Measurements from ENCODE around the gene C9orf43. TPM values are rescaled to one million over a fixed set of nuclear protein-coding genes. Genes with fewer than 3 reads are reported as not detected.
A peak's percentile ranks its signal among the peaks of the same experiment; 100 is the strongest.

The C9orf43 gene
- total and polyA plus RNA-seq, 9 of the 15 experiments (the other 6 are each of a cell fraction or from before 2014, with no cell fraction given), result 0.21 to 0.58 (median 0.33) TPM

DNA sequence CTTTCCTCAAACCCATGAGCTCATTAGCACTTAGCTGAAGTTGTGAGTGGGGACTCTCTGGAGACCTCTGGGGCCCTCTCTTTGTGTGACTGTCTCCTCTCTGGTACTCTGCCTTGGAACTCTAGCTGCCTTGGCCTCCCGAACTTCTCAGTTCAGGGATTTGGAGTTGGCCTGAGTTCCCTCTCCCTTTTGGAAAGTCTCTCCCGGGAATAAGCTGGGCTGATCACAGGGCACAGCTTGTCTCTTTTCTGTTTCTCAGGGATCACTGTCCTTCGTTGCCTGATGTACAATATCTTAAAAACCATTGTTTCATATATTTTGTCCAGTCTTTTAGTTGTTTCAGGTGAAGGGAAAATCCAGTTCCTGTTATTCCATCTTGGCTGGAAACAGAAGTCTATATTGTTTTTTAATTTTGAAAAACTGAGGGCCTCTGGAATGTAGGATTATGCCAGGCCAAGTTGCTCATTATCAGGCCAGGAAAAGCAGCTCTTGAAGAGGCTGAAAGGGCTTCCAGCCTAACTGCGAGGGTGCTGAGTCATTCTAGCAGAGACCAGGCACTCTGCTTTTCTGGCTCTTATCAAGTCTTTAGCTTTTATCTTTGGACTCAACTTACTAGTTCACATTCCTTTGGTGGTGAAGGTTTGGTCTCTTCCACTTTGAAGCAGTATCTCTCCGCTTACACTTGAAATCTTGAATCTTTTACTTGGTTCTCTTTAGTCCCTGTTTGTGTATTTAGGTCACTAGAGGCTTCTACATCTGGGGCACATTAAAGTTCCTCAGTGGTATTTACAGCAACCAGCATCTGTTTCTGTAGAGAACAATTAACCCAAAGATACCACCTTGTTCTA, 44.6 kb downstream of the C9orf43 start (continued):
- TF ChIP-seq NONO (IDR thresholded peaks at IDR 0.05; ENCODE audit: low read depth in 2 of 2, low read length in 1 of 2), result no peak
- TF ChIP-seq ZNF239 (CRISPR knock-in tag; IDR thresholded peaks at IDR 0.05), result no peak
- TF ChIP-seq, protein P1, sequence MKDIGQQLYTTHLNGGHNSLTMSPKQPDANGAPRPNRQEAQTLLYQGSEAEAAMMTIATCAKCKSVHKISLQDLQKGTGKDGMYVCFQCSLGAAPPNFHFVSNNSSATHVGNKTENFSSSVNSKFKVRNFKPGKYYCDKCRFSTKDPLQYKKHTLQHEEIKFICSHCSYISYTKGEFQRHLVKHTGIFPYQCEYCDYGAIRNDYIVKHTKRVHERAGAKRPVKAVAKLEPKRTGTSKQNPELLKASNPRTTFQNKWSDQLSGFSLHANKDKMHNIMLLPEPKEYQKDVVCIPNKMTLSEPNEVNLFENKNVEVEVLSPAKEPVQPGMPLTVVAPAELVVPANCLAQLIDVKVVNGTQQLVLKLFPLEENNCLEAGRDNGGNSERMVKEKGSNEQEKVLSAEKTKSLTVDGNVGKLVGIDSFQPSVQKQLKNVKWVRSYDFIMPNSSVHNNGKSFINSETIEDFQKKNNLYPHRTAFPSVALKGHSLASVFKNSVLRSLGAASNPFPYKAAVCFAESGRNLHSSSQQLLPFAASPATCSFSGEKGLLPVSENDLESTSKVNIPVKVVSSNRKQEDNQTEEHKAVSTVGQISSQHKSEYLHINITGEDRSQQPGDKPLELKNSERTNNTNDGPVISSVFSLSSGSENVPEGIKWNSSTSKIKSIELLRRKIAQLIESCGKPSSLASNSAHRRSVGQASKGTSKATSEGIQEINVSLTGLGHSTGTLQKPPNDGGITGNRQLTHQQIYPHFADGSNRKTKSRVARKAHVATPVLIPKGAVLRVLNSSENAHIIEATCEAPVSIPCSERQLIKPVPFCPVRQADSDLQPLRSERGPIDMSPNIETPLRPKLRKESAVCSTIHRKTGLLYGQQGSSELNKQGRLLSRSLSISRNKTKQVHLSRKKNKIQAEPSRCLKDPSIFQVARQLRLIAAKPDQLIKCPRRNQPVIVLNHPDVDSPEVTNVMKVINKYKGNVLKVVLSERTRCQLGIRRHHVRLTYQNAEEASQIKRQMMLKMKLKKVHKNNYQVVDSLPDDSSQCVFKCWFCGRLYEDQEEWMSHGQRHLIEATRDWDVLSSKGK (CRISPR knock-in tag; IDR thresholded peaks at IDR 0.05), result no peak
- TF ChIP-seq TCF7L2 (IDR thresholded peaks at IDR 0.05; ENCODE audit: low read depth, low read length), result 0 out of 2 replicates have a peak, but pooled peaks have one; percentile 27
- peak in 1 of 2 experiments; percentile 91; a peak in 2 of 4 replicates for TF ChIP-seq TEAD1 (CRISPR knock-in tag; IDR thresholded peaks at IDR 0.05)
- TF ChIP-seq, protein P2, sequence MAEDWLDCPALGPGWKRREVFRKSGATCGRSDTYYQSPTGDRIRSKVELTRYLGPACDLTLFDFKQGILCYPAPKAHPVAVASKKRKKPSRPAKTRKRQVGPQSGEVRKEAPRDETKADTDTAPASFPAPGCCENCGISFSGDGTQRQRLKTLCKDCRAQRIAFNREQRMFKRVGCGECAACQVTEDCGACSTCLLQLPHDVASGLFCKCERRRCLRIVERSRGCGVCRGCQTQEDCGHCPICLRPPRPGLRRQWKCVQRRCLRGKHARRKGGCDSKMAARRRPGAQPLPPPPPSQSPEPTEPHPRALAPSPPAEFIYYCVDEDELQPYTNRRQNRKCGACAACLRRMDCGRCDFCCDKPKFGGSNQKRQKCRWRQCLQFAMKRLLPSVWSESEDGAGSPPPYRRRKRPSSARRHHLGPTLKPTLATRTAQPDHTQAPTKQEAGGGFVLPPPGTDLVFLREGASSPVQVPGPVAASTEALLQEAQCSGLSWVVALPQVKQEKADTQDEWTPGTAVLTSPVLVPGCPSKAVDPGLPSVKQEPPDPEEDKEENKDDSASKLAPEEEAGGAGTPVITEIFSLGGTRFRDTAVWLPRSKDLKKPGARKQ (CRISPR knock-in tag; IDR thresholded peaks at IDR 0.05), result no peak
- TF ChIP-seq HDAC2 (IDR thresholded peaks at IDR 0.05), result peak; percentile 57; the same call in 1 of the 2 replicates
- no peak for TF ChIP-seq MTF1 (CRISPR knock-in tag; IDR thresholded peaks at IDR 0.05; ENCODE audit: borderline replicate concordance)
- TF ChIP-seq ZNF584 (CRISPR knock-in tag; IDR thresholded peaks at IDR 0.05; ENCODE audit: low read depth), result no peak
- TF ChIP-seq POU5F1 (IDR thresholded peaks at IDR 0.05; ENCODE audit: borderline replicate concordance, low read depth, low read length, partially characterized antibody), result no peak
- no peak for TF ChIP-seq JUNB (CRISPR knock-in tag; conservative IDR thresholded peaks at IDR 0.05)
- TF ChIP-seq KLF10 (CRISPR knock-in tag; IDR thresholded peaks at IDR 0.05), result no peak
- TF ChIP-seq SMARCA4 (IDR thresholded peaks at IDR 0.05), result peak; percentile 96
- TF ChIP-seq, protein P3, sequence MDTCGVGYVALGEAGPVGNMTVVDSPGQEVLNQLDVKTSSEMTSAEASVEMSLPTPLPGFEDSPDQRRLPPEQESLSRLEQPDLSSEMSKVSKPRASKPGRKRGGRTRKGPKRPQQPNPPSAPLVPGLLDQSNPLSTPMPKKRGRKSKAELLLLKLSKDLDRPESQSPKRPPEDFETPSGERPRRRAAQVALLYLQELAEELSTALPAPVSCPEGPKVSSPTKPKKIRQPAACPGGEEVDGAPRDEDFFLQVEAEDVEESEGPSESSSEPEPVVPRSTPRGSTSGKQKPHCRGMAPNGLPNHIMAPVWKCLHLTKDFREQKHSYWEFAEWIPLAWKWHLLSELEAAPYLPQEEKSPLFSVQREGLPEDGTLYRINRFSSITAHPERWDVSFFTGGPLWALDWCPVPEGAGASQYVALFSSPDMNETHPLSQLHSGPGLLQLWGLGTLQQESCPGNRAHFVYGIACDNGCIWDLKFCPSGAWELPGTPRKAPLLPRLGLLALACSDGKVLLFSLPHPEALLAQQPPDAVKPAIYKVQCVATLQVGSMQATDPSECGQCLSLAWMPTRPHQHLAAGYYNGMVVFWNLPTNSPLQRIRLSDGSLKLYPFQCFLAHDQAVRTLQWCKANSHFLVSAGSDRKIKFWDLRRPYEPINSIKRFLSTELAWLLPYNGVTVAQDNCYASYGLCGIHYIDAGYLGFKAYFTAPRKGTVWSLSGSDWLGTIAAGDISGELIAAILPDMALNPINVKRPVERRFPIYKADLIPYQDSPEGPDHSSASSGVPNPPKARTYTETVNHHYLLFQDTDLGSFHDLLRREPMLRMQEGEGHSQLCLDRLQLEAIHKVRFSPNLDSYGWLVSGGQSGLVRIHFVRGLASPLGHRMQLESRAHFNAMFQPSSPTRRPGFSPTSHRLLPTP (IDR thresholded peaks at IDR 0.05; ENCODE audit: borderline replicate concordance, extremely low read depth, insufficient read length), result no peak
- TF ChIP-seq ZNF79 (CRISPR knock-in tag; IDR thresholded peaks at IDR 0.05; ENCODE audit: low read depth), result no peak
- TF ChIP-seq, protein P4, sequence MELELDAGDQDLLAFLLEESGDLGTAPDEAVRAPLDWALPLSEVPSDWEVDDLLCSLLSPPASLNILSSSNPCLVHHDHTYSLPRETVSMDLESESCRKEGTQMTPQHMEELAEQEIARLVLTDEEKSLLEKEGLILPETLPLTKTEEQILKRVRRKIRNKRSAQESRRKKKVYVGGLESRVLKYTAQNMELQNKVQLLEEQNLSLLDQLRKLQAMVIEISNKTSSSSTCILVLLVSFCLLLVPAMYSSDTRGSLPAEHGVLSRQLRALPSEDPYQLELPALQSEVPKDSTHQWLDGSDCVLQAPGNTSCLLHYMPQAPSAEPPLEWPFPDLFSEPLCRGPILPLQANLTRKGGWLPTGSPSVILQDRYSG (tag; conservative IDR thresholded peaks at IDR 0.05; ENCODE audit: low read depth), result no peak
